Dedifferentiated amniotic fluid mesenchymal stem cell (primary cell): ENCODE results near the gene NHSL1.

Experiments used
- DNase-seq: peaks from one replicate; pipeline ENCODE4 v3.0.0-alpha.2; 2016; ENCODE audit errors: extremely low spot score

Gene NHSL1

DNA sequence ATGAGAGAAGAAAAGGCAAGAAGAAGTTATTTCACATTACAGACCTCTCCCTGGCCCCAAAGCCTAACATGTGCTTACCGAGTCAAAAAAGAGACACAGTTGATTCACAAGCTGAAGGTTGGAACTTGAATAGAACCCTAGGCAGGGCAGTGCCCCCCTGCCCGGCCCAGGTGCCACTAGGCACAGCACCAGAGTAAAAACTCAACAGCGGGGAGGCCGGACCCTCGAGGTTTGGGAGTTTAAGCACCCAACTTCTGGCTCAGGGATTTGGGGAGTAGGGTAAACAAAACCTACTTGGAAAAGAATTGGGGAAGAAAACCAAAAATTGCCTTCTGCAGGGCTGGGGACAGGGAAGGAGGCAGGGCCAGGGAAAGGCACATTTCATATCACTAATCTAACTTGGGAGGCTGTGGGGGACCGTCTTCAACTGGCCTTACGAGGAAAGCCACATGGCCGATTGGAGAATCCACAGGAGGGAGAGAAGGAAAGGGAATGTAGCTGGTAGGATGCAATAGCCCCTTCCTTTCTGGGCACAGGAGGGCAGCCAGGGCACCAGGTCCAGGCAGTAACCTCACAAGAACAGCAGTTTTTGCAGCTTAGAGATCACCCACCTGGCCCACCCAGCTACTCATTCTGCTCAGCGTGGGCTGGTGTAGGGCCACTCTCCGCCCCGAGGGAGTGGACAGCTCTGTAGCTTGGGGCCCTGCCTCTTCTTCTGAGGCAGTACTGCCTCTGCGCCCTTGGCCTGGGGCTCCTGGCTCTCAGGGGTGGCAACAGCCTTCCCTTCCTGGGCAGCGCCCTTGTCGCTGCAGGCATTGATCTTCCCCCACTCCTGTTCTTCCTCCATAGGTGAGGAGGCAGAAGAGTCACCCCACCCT, 97.1 kb downstream of the NHSL1 start:
- no peak for DNase-seq

DNA sequence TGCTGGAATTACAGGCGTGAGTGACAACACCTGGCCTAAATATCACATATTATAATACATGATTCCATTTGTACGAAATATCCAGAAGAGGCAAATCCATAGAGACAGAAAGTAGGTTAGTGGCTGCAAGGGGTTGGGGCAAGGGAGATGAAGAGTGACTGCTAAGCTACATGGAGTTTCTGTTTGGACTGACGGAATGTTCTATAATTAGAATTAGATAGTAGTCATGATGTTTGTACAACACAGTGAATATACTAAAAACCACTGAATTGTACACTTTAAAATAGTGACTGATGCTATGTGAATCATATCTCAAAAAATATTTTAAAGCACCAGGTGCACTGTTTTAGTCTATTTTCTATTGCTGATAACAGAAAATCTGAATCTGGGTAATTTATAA, 99.0 kb downstream of the NHSL1 start:
- DNase-seq: no peak

DNA sequence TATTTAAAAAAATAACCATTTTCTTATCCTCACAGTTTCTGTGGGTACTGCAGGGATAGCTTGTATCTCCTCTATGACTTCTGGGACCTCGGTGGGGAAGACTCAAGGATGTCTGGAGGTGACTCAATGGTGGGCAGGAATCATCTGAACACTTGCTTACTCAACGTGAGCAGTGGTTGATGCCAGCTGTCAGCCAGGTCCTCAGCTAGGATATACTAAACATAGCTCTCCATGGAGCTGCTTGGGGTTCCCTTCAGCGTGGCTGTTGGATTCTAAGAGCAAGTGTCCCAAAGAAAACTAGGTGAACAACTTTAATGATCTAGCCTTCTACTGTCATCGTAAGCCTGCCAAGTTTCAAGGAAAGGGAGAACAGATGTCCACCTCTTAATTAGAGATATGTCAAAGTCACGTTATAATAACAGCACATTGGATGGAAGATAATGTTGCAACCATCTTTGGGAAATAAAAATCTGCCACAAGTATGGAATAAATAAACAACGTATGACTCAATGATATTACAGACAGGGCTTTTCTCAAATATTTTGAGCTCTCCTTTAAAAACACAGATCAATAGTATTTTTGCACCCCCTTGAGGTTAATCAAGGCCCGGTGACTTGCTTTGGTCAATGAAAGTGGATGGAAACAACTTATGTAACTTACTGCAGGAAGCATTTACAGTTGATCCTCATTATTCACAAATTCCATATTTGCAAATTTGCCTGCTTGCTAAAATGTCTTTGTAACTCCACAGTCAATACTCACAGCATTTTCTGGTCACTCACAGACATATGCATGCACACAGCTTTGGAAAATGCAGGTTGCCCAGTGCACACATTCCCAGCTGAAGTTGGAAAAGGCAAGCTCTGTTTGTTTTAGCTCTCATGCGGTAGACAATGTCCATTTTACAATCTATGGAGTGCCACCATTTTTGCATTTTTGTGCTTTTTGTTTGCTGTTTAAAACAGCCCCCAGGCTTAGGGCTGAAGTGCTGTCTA, 101.9 kb downstream of the NHSL1 start:
- no peak for DNase-seq

DNA sequence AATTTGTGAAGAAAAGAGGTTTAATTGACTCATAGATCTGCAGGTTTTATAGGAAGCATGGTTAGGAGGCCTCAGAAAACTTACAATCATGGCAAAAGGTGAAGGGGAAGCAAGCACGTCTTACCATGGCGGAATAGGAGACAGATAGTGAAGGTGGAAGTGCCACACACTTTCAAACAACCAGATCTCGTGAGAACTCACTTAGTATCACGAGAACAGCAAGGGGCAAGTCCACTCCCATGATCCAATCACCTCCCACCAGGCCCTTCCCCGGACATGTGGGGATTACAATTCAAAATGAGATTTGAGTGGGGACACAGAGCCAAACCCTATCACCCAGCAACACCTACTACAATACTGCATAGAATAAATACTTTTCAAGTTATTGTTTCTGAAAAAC, 102.6 kb downstream of the NHSL1 start:
- DNase-seq: no peak

DNA sequence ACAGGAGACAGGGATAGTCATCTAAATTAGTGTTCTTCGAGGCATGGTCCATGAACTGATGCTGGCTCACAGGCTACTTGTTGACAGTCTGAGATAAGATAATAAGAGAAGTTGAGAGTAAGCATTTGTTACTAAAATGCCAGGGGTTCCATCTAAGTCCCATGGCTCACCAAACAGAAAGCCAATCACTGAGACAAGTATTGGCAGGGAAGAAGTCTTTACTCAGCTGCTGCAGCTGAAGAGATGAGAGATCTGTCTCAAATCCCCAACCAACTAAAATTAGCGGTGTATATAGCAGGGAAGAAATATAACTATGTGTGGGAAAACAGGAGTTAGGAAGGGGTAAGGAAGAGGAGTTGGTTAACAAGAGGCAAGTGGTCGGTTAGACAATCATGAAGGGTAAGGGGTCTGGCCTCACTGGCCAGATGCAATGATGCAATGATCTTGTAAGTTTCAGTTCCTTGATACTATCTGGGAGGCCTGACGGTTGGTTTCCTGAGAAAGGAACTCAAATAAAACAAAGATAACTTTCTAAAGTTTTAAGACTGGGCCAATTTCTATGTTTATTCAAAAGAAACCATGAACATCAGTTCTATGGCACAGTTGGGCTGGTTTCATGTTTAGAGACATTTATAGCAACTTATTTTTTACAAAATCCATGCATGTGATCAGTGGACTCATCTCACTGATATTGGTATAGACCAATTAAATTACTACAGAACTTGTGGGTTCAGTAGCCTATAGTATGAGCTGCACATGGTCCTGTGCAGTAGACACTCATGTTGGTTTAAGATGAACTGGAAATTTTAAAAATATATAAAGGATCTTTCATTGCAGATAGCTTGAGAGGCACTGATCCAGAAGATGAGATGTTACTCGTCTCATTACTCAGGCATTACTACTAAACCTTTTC, 105.2 kb downstream of the NHSL1 start:
- DNase-seq: no peak

DNA sequence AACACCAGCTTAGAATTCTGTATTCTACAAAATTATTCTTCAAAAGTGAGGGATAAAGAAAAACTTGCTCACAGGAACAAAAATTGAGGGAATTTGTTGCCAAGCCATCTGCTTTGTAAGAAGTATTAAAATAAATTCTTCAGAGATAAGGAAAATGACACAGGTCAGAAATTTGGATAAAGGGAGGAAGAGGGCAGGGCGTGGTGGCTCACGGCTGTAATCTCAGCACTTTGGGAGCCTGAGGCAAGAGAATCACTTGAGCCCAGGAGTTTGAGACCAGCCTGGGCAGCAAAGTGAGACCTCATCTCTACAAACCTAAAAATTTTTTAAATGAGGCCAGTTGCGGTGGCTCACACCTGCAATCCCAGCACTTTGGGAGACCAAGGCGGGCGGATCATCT, 109.7 kb downstream of the NHSL1 start:
- DNase-seq: no peak

DNA sequence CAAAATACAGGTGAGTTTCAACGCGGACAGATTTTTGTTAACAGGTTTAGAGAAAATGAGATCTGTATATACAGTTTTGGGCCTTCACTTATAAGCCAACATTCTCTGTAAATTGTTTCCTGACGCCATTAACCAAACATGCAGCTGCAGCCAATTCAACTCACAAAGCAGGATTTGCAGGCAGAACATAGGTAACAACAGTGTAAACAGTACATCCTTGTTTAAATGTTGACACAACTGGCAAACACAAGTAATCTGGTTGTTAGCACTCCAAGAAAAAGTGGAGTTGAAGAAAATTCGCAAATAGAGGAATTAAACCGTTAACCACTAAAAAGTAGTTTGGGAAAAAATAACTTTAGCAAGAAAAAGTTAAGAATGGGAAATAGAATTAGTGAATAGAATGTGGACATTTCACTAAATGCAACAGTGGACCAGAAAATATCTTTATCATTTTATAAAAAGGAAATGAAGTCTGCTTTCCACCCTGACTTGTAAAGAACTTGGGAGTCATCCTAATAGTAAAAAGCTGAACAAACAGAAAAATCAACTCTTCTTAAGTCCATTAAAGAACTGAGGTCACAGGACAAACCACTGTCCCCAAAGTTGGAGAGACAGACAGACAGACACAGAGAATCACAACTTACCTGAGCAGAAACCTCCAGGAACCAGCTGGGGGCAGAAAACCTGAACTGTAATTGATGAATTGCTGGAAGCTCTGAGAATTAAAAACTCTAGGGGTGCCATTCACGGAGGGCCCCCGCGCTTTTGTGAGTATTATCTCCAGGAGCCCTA, 111.5 kb downstream of the NHSL1 start:
- DNase-seq: no peak

DNA sequence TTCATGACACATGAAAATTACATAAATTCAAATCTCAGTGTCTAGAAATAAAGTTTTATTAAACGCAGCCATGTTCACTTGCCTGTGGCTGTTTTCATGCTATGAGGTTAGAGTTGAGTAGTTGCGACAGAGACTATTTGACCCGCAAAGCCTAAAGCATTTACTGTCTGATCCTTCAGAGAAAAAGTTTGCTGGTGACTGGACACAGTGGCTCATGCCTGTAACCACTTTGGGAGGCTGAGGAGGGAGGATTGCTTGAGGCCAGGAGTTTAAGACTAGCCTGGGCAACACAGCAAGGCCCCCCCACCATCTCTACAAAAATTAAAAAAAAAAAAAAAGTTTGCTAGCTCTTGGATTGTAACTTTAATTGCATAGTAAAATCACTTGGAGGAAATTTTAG, 112.4 kb downstream of the NHSL1 start:
- DNase-seq: no peak

DNA sequence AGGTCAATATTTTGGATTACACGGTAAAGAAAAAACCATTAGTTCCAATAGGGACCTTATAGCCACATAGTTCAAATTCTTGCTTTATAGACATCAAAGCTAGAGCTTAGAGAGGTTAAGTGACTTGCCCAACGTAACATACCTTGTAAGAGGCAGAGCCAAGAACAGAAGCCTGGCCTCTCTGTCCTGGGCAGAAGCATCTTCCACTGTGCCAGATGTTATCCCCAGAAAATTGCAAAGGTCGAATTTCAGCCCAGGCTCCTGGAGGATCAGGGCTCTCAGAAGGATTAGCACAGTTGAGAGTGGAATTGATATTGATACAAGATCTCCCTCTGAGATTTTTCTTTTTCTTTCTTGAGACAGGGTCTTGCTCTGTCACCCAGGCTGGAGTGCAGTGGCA, 115.5 kb downstream of the NHSL1 start:
- DNase-seq: no peak

DNA sequence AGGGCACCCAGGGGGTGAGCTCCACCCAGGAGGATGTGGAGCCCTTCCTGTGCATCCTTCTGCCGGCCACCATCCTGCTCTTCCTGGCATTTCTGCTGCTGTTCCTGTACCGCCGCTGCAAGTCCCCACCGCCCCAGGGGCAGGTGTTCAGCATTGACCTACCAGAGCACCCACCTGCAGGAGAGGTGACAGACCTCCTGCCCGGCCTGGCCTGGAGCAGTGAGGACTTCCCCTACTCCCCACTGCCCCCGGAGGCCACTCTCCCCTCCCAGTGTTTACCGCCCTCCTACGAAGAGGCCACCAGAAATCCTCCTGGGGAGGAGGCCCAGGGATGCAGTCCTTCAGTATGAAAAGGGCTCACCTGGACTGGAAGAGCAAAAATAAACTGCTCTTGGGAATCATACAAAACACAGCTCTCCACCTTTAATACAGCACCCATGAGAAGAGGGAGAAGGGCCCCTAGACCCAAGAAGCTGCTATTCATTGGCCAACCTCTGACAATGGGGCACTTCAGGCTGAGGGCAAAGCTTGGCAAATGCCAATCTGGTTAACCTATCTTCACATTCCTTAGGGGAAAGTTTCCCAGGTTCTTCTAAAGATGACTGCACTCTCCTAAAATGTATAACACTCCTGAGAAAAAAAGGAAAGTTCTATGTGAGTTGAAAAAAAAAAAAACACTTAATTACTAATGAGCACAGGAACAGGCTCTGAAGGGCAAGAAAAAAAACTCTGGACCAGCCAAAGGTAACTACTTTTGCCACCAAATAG, 116.6 kb downstream of the NHSL1 start:
- DNase-seq: no peak

DNA sequence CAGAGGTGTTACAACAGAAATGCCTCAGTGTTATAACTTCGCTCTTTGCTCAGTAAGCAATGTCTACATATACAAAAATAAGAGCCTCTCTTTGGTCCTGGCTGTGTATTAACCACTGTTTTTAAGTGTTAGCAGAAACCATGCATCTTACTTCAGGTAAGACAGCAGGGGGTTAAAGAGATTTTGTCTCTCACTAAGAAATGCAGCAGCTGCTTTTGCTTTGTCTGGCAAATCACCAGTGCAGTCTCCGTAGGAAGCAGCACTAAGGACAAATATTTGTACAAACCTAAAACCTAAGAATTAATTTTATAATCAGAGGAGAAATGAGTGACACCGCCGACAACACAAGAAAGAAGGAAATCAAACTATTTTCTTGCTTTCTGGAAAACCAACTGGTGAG, 120.8 kb downstream of the NHSL1 start:
- no peak for DNase-seq

DNA sequence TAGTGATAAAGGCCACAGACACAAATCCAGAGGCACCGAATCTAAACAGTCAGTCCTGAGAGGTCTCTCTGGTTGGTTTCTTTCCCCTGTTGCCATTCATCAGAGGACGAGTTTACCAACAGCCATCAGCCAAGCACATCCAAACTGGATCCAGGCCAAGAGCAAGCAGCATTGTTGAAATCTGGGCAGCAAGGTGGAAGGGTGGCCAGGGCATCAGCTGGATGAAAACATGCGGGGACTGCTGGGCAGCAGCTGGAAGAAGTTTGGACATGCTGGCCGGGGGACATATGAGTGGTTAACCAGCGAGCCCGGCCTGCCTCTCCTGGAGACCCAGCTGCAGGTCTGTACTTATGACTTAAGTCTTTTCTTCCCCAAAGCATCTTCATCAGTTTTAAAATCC, 121.5 kb downstream of the NHSL1 start, which contains the start of gene SMIM28:
Gene SMIM28 (plus strand): TSS at position 62 of the 400 bp plus-strand sequence. CDS start 168 bp downstream, at position 230.
- no peak for DNase-seq

DNA sequence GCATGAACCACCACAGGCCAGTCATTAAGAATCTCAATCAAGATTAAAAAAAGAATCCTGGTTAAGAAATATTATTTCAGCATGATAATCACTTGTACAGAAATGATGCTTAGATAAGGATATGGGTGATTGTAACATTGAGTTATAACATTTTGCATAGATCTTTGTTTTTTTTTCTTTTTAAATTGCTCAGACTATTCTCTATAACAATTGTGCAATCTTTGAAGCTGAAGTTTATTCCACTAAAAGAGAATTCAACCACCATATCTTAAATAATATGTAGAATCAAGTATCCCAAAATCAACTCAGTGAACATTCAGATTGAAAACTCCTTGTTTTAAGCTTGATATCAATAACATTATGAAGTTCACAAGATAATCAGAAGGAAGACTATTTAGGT, 122.3 kb downstream of the NHSL1 start:
- DNase-seq: no peak

DNA sequence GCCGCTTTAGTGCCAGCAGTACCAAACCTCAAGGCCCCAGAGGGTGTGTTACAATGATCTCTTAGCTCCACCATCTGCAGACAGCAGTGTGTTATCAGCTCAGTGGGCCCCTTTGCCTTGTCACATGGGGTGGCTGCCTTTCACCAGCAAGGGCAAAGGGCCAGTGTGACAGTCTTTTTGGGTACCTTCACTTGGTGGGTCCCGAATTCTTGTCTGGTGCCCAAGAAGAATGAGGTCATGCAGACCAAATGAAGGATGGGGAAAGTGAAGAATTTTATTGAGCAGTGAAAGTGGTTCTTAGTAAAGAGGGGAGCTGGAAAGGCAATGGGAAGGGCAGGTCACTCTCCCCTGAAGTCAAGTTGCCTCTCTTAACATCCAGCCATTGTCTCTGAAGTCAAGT, 124.5 kb downstream of the NHSL1 start:
- DNase-seq: no peak

DNA sequence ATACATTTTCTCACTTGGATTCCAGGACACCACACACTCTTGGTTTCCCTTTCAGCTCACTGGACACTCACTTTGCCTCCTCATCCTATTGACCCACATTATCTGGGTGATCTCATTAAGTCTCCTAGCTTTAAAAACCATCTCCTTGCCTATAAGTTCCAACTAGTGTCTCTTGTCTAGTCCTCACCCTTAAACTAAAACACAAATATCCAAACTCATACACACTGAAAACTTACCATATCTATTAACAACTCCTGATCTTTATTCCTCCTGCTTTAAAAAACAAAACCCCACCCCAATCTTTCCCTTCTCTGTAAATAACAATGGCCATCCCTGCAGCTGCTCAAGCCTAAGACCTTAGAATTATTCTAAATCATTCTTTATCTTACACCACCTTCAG, 125.1 kb downstream of the NHSL1 start:
- DNase-seq: no peak

DNA sequence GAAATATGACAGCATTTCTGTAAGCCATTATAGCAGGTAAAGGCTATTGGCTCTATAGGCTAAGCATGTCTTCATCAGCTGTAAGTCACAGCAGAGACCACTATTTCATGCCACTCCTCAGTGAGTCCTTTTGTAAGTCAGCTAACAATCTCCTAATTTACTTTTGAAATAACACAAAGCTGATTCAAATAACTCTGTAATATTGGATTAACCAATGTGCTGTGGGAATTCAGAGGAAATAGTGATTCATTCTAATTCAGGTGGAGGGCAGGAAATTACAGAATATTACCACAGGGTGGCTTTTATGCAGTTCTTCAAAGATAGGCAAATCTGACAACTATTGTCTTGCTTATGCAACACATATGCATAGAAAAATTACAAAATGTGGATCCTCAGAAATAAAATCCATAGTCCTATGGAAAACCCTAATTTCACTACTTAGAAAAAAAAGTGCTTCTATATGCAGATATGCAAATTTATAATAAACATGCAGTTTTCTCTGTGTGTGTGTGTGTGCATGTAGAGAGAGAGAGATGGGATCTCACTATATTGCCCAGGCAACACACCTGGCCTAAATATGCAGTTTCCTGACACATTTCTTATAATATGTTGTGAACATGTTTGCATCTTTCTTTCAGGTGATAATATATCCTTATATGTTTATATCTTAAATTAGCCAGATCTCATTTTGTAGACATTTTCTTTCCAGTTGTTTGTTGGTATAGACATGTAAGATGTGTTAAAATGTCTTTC, 126.4 kb downstream of the NHSL1 start:
- no peak for DNase-seq
